Panc1 (cell line): ENCODE results near the gene PSMA5. TPM values are rescaled to one million over a fixed set of nuclear protein-coding genes. Genes with fewer than 3 reads are reported as not detected.

ENCODE experiments used
- ATAC-seq: fragments of 200-7000 bp; cut with Tn5 transposase; 2 replicates; pipeline ENCODE4 v1.9.1; 2020; ENCODE audit warnings: mild to moderate bottlenecking, moderate library complexity
- BruUV-seq: library from RNA; stranded (reverse); fragments of 400-500 nt; replicated peaks from 2 replicates; lab custom pipeline; 2021; lab: Mats Ljungman, UMichigan
- CTCF ChIA-PET: fragments of 300-600 bp; sonication (Branson Sonifier 250); formaldehyde crosslinking; loops from one replicate; lab custom pipeline; 2022; ENCODE audit warnings: antibody characterized with exemption; lab: Charles Lee
- POLR2A ChIA-PET: fragments of 300-600 bp; sonication (Branson Sonifier 250); formaldehyde crosslinking; loops from one replicate; lab custom pipeline; 2022; ENCODE audit warnings: antibody characterized with exemption; lab: Charles Lee
- DNase-seq: peaks from one replicate; pipeline ENCODE4 v3.0.0-alpha.2; 2010; ENCODE audit warnings: low read depth, low spot score
- H3K27ac ChIP-seq: 2 replicates; pipeline ENCODE4 v1.5.1; 2011; ENCODE audit warnings: mild to moderate bottlenecking, low read length, inconsistent platforms
- H3K27me3 ChIP-seq: fragments of 200-500 bp; sonication (Bioruptor generic); 2 replicates; pipeline ENCODE4 v1.6.0; 2014; ENCODE audit warnings: low read length, inconsistent platforms; ENCODE audit not compliant: control insufficient read depth, insufficient read depth
- H3K36me3 ChIP-seq: fragments of 200-500 bp; sonication (Bioruptor generic); 2 replicates; pipeline ENCODE4 v1.5.1; 2014; ENCODE audit warnings: inconsistent platforms, mild to moderate bottlenecking, low read length, moderate library complexity; ENCODE audit not compliant: control insufficient read depth, insufficient read depth
- H3K4me1 ChIP-seq: 2 replicates; pipeline ENCODE4 v1.5.1; 2011; ENCODE audit warnings: inconsistent platforms, mild to moderate bottlenecking, low read length, moderate library complexity; ENCODE audit not compliant: control insufficient read depth, insufficient read depth
- H3K4me3 ChIP-seq, 2 experiments: 2 replicates each; pipeline ENCODE4 v1.5.1; 2011 to 2012; ENCODE audit warnings: low read depth in 2 of 2, low read length in 2 of 2, mild to moderate bottlenecking in 2 of 2, inconsistent platforms in 1 of 2, moderate library complexity in 1 of 2
- H3K9me3 ChIP-seq: fragments of 200-500 bp; sonication (Bioruptor generic); 2 replicates; pipeline ENCODE4 v1.5.1; 2014; ENCODE audit warnings: low read depth, mild to moderate bottlenecking, inconsistent platforms, low read length, moderate library complexity; ENCODE audit not compliant: control insufficient read depth, insufficient read depth
- CTCF ChIP-seq: fragments of 450-650 bp; IDR thresholded peaks from 2 replicates; pipeline ENCODE4 v1.5.1; 2017; ENCODE audit warnings: mild to moderate bottlenecking
- POLR2AphosphoS5 ChIP-seq: IDR thresholded peaks from 2 replicates; pipeline ENCODE4 v1.6.1; 2012; ENCODE audit warnings: mild to moderate bottlenecking, low read depth, low read length, moderate library complexity
- REST ChIP-seq, 2 experiments: IDR thresholded peaks; 2 replicates each; pipeline ENCODE4 v1.6.1; 2011 to 2012; ENCODE audit warnings: low read depth in 2 of 2, control low read depth in 1 of 2, low read length in 1 of 2, mild to moderate bottlenecking in 1 of 2, moderate library complexity in 1 of 2; ENCODE audit not compliant: insufficient read depth in 1 of 2
- SIN3A ChIP-seq: IDR thresholded peaks from 2 replicates; pipeline ENCODE4 v1.6.1; 2012; ENCODE audit warnings: low read depth, mild to moderate bottlenecking, low read length, moderate library complexity, borderline replicate concordance; ENCODE audit not compliant: insufficient read depth
- TCF7L2 ChIP-seq: IDR thresholded peaks from 2 replicates; pipeline ENCODE4 v1.6.1; 2011; ENCODE audit warnings: mild to moderate bottlenecking, low read depth, low read length, inconsistent platforms
- in situ Hi-C: cut with HindIII; loops from 2 replicates; pipeline ENCODE4 v1.10.0; 2016; ENCODE audit warnings: low sequenced_read_pairs, low pct_unique_long_range_greater_than_20kb
- intact Hi-C: fragments of 100-400 bp; cut with micrococcal nuclease; formaldehyde crosslinking; loops from one replicate; pipeline ENCODE4 v1.10.0; 2022; ENCODE audit not compliant: unreplicated experiment
- total RNA-seq: library from RNA; stranded (reverse); gene quantifications from one replicate; pipeline ENCODE4 v1.2.1, GENCODE V29; 2021; ENCODE audit not compliant: unreplicated experiment

The PSMA5 gene
- total RNA-seq, 1 experiment from 2014 or later: 118 TPM

- TF ChIP-seq POLR2AphosphoS5: no peak
- H3K4me1 ChIP-seq: no peaks in the 10 kb centered on the region
- no peak overlapping the region for H3K4me3 ChIP-seq
- no peak overlapping the region for H3K27ac ChIP-seq
- DNase-seq (no peak), ATAC-seq (no peak)
- no peaks in the 10 kb centered on the region for H3K36me3 ChIP-seq
- ChIA-PET POLR2A (no interaction called here), CTCF (no interaction called here)
- in situ Hi-C loops: no loop called here
- intact Hi-C loops: no loop called here
- no peaks in the 10 kb centered on the region for H3K27me3 ChIP-seq
- no peaks in the 10 kb centered on the region for H3K9me3 ChIP-seq
- BruUV-seq: no TSS peak
Observed at GRCh38 chr1:109361649-109362048, 64.6 kb downstream of the PSMA5 start.

- no peak for ATAC-seq
- in situ Hi-C loops (no loop called here), intact Hi-C loops (no loop called here)
- DNase-seq: no peak
- TF ChIP-seq SIN3A (no peak), CTCF (no peak), POLR2AphosphoS5 (no peak), TCF7L2 (no peak), REST (IDR thresholded peaks at IDR 0.05; ENCODE audit: insufficient read depth in 1 of 2, low read depth in 2 of 2, low read length in 1 of 2) (no peak)
- Histone ChIP-seq H3K4me1 (no peaks in the 10 kb centered on the region), H3K36me3 (no peaks in the 10 kb centered on the region), H3K9me3 (no peaks in the 10 kb centered on the region), H3K27me3 (no peaks in the 10 kb centered on the region), H3K27ac (no peak overlapping the region), H3K4me3 (no peak overlapping the region)
- BruUV-seq: no TSS peak
- ChIA-PET CTCF (no interaction called here), POLR2A (no interaction called here)
Observed at GRCh38 chr1:109361069-109361468, 65.2 kb downstream of the PSMA5 start.

GRCh38 chr1:109357616-109358015 is 68.6 kb downstream of the PSMA5 start:
- ATAC-seq (no peak), DNase-seq (no peak)
- CTCF ChIA-PET: no interaction called here
- intact Hi-C loops (no loop called here), in situ Hi-C loops (no loop called here)
- BruUV-seq: no TSS peak
- Histone ChIP-seq H3K36me3 (no peaks in the 10 kb centered on the region), H3K4me1 (no peaks in the 10 kb centered on the region), H3K4me3 (no peak overlapping the region), H3K9me3 (no peaks in the 10 kb centered on the region), H3K27me3 (no peaks in the 10 kb centered on the region), H3K27ac (no peak overlapping the region)
- POLR2A ChIA-PET: no interaction called here
- TF ChIP-seq TCF7L2 (no peak), POLR2AphosphoS5 (no peak), REST (IDR thresholded peaks at IDR 0.05; ENCODE audit: insufficient read depth in 1 of 2, low read depth in 2 of 2, low read length in 1 of 2) (no peak), CTCF (no peak), SIN3A (no peak)
